Measurements from ENCODE around the gene AKR1C1. TPM values are rescaled to one million over a fixed set of nuclear protein-coding genes. Genes with fewer than 3 reads are reported as not detected.
"Not testable (repeated sequence)": the region's sequence is repeated elsewhere in the genome, so short reads cannot be mapped to it uniquely, and the experiment has no call there.

The AKR1C1 gene
- total RNA-seq, 1 experiment from 2014 or later = 1.9 TPM

- H3K4ac ChIP-seq (ENCODE audit: low read depth, low read length) = no peak overlapping the region
- no peak overlapping the region for H3K9ac ChIP-seq (ENCODE audit: extremely low read depth, insufficient read length, low read length)
- H3K14ac ChIP-seq (ENCODE audit: insufficient read depth, low read length) = no peak overlapping the region
- no peak overlapping the region for H2AK5ac ChIP-seq (ENCODE audit: insufficient read length, low read length)
- no peak overlapping the region for H3K23ac ChIP-seq (ENCODE audit: insufficient read length, low read depth, low read length)
- no peaks in the 10 kb centered on the region for H3K9me3 ChIP-seq (ENCODE audit: control insufficient read depth, low read depth, low read length)
- no peak overlapping the region for H3K56ac ChIP-seq (ENCODE audit: insufficient read length, low read depth, low read length)
- H3K79me1 ChIP-seq (ENCODE audit: insufficient read depth, low read depth, low read length, poor library complexity, severe bottlenecking) = no peaks in the 10 kb centered on the region
- H3T11ph ChIP-seq (ENCODE audit: low read length) = no peak overlapping the region
- H2BK5ac ChIP-seq (ENCODE audit: insufficient read length, low read length) = no peak overlapping the region
- H3K79me2 ChIP-seq (ENCODE audit: insufficient read depth, low read length) = no peaks in the 10 kb centered on the region
- peaks cover 11 to 56% of the 10 kb centered on the region in 2 experiments for H3K9me3 Mint-ChIP-seq
- H3K27ac Mint-ChIP-seq = no peak overlapping the region
- H2BK20ac ChIP-seq (ENCODE audit: low read depth, low read length, poor library complexity, severe bottlenecking) = no peak overlapping the region
- no peaks in the 10 kb centered on the region for H4K20me1 ChIP-seq (ENCODE audit: control insufficient read depth, insufficient read depth, insufficient read length)
- no peak overlapping the region for H4K5ac ChIP-seq (ENCODE audit: insufficient read length, low read depth, low read length)
- H3K4me2 ChIP-seq (ENCODE audit: insufficient read depth, insufficient read length, low read length) = no peak overlapping the region
- no peak overlapping the region for H2BK12ac ChIP-seq (ENCODE audit: insufficient read length, low read depth, low read length)
- no peak overlapping the region for H3K18ac ChIP-seq (ENCODE audit: insufficient read length, low read depth, low read length)
- no peak overlapping the region for H3K27ac ChIP-seq (ENCODE audit: insufficient read length, low read depth, low read length)
- TF ChIP-seq, protein P1, sequence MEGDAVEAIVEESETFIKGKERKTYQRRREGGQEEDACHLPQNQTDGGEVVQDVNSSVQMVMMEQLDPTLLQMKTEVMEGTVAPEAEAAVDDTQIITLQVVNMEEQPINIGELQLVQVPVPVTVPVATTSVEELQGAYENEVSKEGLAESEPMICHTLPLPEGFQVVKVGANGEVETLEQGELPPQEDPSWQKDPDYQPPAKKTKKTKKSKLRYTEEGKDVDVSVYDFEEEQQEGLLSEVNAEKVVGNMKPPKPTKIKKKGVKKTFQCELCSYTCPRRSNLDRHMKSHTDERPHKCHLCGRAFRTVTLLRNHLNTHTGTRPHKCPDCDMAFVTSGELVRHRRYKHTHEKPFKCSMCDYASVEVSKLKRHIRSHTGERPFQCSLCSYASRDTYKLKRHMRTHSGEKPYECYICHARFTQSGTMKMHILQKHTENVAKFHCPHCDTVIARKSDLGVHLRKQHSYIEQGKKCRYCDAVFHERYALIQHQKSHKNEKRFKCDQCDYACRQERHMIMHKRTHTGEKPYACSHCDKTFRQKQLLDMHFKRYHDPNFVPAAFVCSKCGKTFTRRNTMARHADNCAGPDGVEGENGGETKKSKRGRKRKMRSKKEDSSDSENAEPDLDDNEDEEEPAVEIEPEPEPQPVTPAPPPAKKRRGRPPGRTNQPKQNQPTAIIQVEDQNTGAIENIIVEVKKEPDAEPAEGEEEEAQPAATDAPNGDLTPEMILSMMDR (conservative IDR thresholded peaks at IDR 0.05) = no peak
- H2AFZ ChIP-seq (ENCODE audit: low read length) = no peak overlapping the region
- H2BK120ac ChIP-seq (ENCODE audit: low read depth, low read length, poor library complexity, severe bottlenecking) = no peak overlapping the region
- peaks cover 44 to 47% of the 10 kb centered on the region in 2 experiments for H3K4me1 Mint-ChIP-seq
- H3K23me2 ChIP-seq (ENCODE audit: insufficient read length, low read depth, low read length, poor library complexity, severe bottlenecking) = no peaks in the 10 kb centered on the region
- H3K27me3 Mint-ChIP-seq (ENCODE audit: low read depth) = no peaks in the 10 kb centered on the region; the same call in 1 of the 2 replicates
- H3K36me3 Mint-ChIP-seq (ENCODE audit: insufficient read depth in 1 of 3, low read depth in 3 of 3) = 0 out of 7 replicates have a peak, but pooled peaks cover 0 to 3% (median 0%) of the 10 kb centered on the region in 3 experiments
- no peaks in the 10 kb centered on the region; the same call in 1 of the 2 replicates for H3K27me3 ChIP-seq (ENCODE audit: insufficient read depth, low read length)
- H3K4me3 Mint-ChIP-seq = no peak overlapping the region
- DNase-seq = no peak
- H4K91ac ChIP-seq (ENCODE audit: insufficient read length, low read depth, low read length) = no peak overlapping the region
- no peak overlapping the region for H4K8ac ChIP-seq (replicated peaks; ENCODE audit: insufficient read length, low read depth, low read length)
- peaks cover 6% of the 10 kb centered on the region; the same call in 1 of the 2 replicates for H3K4me1 ChIP-seq (ENCODE audit: insufficient read depth, low read length)
- no peak overlapping the region for H2BK15ac ChIP-seq (ENCODE audit: low read depth, low read length)
- no CpG with 5 or more reads among the region's 5 CpGs for WGBS (ENCODE audit: extremely low coverage, insufficient read length, low lambda C conversion rate)
Observed at GRCh38 chr10:4947635-4948596, 15.3 kb upstream of the AKR1C1 start.

- not testable (repeated sequence) for H3K14ac ChIP-seq (ENCODE audit: insufficient read depth, low read length); H3K56ac ChIP-seq (ENCODE audit: insufficient read length, low read depth, low read length); H2AFZ ChIP-seq (ENCODE audit: low read length); H3K4me3 Mint-ChIP-seq; H2BK20ac ChIP-seq (ENCODE audit: low read depth, low read length, poor library complexity, severe bottlenecking); H3T11ph ChIP-seq (ENCODE audit: low read length); H2BK5ac ChIP-seq (ENCODE audit: insufficient read length, low read length); H3K79me2 ChIP-seq (ENCODE audit: insufficient read depth, low read length); H2AK5ac ChIP-seq (ENCODE audit: insufficient read length, low read length); H4K8ac ChIP-seq (replicated peaks; ENCODE audit: insufficient read length, low read depth, low read length); H3K27me3 ChIP-seq (ENCODE audit: insufficient read depth, low read length); H3K4me1 ChIP-seq (ENCODE audit: insufficient read depth, low read length); H3K27ac Mint-ChIP-seq; H2BK12ac ChIP-seq (ENCODE audit: insufficient read length, low read depth, low read length); H3K4ac ChIP-seq (ENCODE audit: low read depth, low read length); H2BK120ac ChIP-seq (ENCODE audit: low read depth, low read length, poor library complexity, severe bottlenecking); H4K5ac ChIP-seq (ENCODE audit: insufficient read length, low read depth, low read length); H3K9ac ChIP-seq (ENCODE audit: extremely low read depth, insufficient read length, low read length); H2BK15ac ChIP-seq (ENCODE audit: low read depth, low read length); H3K4me2 ChIP-seq (ENCODE audit: insufficient read depth, insufficient read length, low read length); H4K91ac ChIP-seq (ENCODE audit: insufficient read length, low read depth, low read length); H3K23me2 ChIP-seq (ENCODE audit: insufficient read length, low read depth, low read length, poor library complexity, severe bottlenecking); H3K9me3 ChIP-seq (ENCODE audit: control insufficient read depth, low read depth, low read length); H4K20me1 ChIP-seq (ENCODE audit: control insufficient read depth, insufficient read depth, insufficient read length); DNase-seq; H3K27me3 Mint-ChIP-seq (ENCODE audit: low read depth); H3K18ac ChIP-seq (ENCODE audit: insufficient read length, low read depth, low read length); H3K23ac ChIP-seq (ENCODE audit: insufficient read length, low read depth, low read length); H3K36me3 Mint-ChIP-seq (ENCODE audit: insufficient read depth in 1 of 3, low read depth in 3 of 3); H3K79me1 ChIP-seq (ENCODE audit: insufficient read depth, low read depth, low read length, poor library complexity, severe bottlenecking); H3K27ac ChIP-seq (ENCODE audit: insufficient read length, low read depth, low read length)
- Mint-ChIP-seq H3K4me1 (peaks cover 18 to 20% of the 10 kb centered on the region in 2 experiments), H3K9me3 (peaks cover 2 to 40% of the 10 kb centered on the region in 2 experiments; a peak in 3 of 5 replicates)
- no CpG with 5 or more reads among the region's 5 CpGs for WGBS (ENCODE audit: extremely low coverage, insufficient read length, low lambda C conversion rate)
Observed at GRCh38 chr10:4951512-4952162, 11.6 kb upstream of the AKR1C1 start.

Data from H9 (cell line).